DND-41 (cell line): ENCODE data around the gene OR5AN1.
"Not testable (repeated sequence)": the region's sequence is repeated elsewhere in the genome, so short reads cannot be mapped to it uniquely, and the experiment has no call there.

Experiments used
- ATAC-seq: fragments of 200-7000 bp; cut with Tn5 transposase; 3 replicates; pipeline ENCODE4 v1.9.1; 2021; ENCODE audit warnings: low read depth; ENCODE audit not compliant: insufficient read depth
- DNase-seq: peaks from one replicate; pipeline ENCODE4 v3.0.0-alpha.2; 2020
- H2AFZ ChIP-seq: 2 replicates; pipeline ENCODE4 v1.6.0; 2012; ENCODE audit warnings: low read depth, low read length
- H3K27ac ChIP-seq: 2 replicates; pipeline ENCODE4 v1.5.1; 2012; ENCODE audit warnings: low read length, inconsistent platforms
- H3K27me3 ChIP-seq: fragments of 200-600 bp; sonication (generic); 2 replicates; pipeline ENCODE4 v1.6.0; 2012; ENCODE audit warnings: low read length, mild to moderate bottlenecking, inconsistent platforms; ENCODE audit not compliant: insufficient read depth, poor library complexity
- H3K36me3 ChIP-seq: 2 replicates; pipeline ENCODE4 v1.5.1; 2012; ENCODE audit warnings: low read length, inconsistent platforms; ENCODE audit not compliant: insufficient read depth
- H3K4me1 ChIP-seq: 2 replicates; pipeline ENCODE4 v1.5.1; 2012; ENCODE audit warnings: mild to moderate bottlenecking, low read length; ENCODE audit not compliant: insufficient read depth
- H3K4me2 ChIP-seq: 2 replicates; pipeline ENCODE4 v1.6.0; 2012; ENCODE audit warnings: mild to moderate bottlenecking, moderate library complexity, low read length, inconsistent platforms; ENCODE audit not compliant: insufficient read depth
- H3K4me3 ChIP-seq, 2 experiments: fragments of 200-600 bp in 1 of 2; shearing (Covaris generic) in 1 of 2; 2 replicates each; pipeline ENCODE4 v1.5.1; 2012 to 2016; ENCODE audit warnings: inconsistent platforms in 2 of 2, low read length in 2 of 2, mild to moderate bottlenecking in 2 of 2, low read depth in 1 of 2, moderate library complexity in 1 of 2
- H3K79me2 ChIP-seq: 2 replicates; pipeline ENCODE4 v1.6.0; 2012; ENCODE audit warnings: low read length, inconsistent platforms; ENCODE audit not compliant: insufficient read depth
- H3K9ac ChIP-seq: 2 replicates; pipeline ENCODE4 v1.6.0; 2012; ENCODE audit warnings: low read depth, mild to moderate bottlenecking, inconsistent platforms, low read length, moderate library complexity
- H3K9me3 ChIP-seq: 2 replicates; pipeline ENCODE4 v1.5.1; 2012; ENCODE audit warnings: low read length, moderate library complexity, mild to moderate bottlenecking, inconsistent platforms; ENCODE audit not compliant: insufficient read depth, severe bottlenecking
- H4K20me1 ChIP-seq: 2 replicates; pipeline ENCODE4 v1.6.0; 2012; ENCODE audit warnings: low read length; ENCODE audit not compliant: insufficient read depth
- CTCF ChIP-seq: IDR thresholded peaks from 2 replicates; pipeline ENCODE4 v1.5.1; 2012; ENCODE audit warnings: borderline replicate concordance, low read length, moderate library complexity, mild to moderate bottlenecking; ENCODE audit not compliant: poor library complexity, severe bottlenecking; ENCODE audit errors: extremely low read depth
- EZH2 ChIP-seq: IDR thresholded peaks from 3 replicates; pipeline ENCODE4 v1.6.1; 2012; ENCODE audit warnings: borderline replicate concordance, low read depth, mild to moderate bottlenecking, moderate library complexity, low read length, inconsistent platforms; ENCODE audit not compliant: severe bottlenecking

The OR5AN1 gene

GRCh38 chr11:59358595-59358994, at the start of gene OR5AN1:
Gene OR5AN1, plus strand, starts transcription at chr11:59358895. Its CDS starts 5,564 bp downstream, at chr11:59364459.
- Histone ChIP-seq H3K79me2 (no peaks in the 10 kb centered on the region), H3K4me1 (no peaks in the 10 kb centered on the region), H3K27ac (no peak within 1 kb of the TSS), H3K9me3 (peaks cover 2% of the 10 kb centered on the region), H3K9ac (no peak within 1 kb of the TSS), H2AFZ (no peak within 1 kb of the TSS), H3K4me3 (no peak within 1 kb of the TSS), H4K20me1 (no peaks in the 10 kb centered on the region), H3K36me3 (no peaks in the 10 kb centered on the region), H3K4me2 (no peak within 1 kb of the TSS), H3K27me3 (no peaks in the 10 kb centered on the region)
- no peak for TF ChIP-seq EZH2
- TF ChIP-seq CTCF: no peak
- no peak for ATAC-seq
- no peak for DNase-seq

- Histone ChIP-seq H3K36me3 (no peaks in the 10 kb centered on the region), H3K4me2 (no peak overlapping the region)
Measured at GRCh38 chr11:59335001-59335400, 23.7 kb upstream of the OR5AN1 start.

GRCh38 chr11:59336176-59336575, 22.5 kb upstream of the OR5AN1 start:
- ATAC-seq: no peak
- Histone ChIP-seq H3K27me3 (no peaks in the 10 kb centered on the region), H3K9ac (no peak overlapping the region)

More at GRCh38 chr11:59335001-59335400, 23.7 kb upstream of the OR5AN1 start:
- no peaks in the 10 kb centered on the region for H3K27me3 ChIP-seq
- no peak for DNase-seq
- H3K4me1 ChIP-seq: no peaks in the 10 kb centered on the region
- no peak overlapping the region for H3K9ac ChIP-seq
- no peaks in the 10 kb centered on the region for H3K79me2 ChIP-seq
- H4K20me1 ChIP-seq: no peaks in the 10 kb centered on the region
- H3K4me3 ChIP-seq: no peak overlapping the region
- TF ChIP-seq EZH2: no peak
- H2AFZ ChIP-seq: no peak overlapping the region
- ATAC-seq: no peak
- no peak overlapping the region for H3K27ac ChIP-seq
- H3K9me3 ChIP-seq: no peaks in the 10 kb centered on the region

GRCh38 chr11:59336931-59337330, 21.8 kb upstream of the OR5AN1 start:
- H3K27me3 ChIP-seq: no peaks in the 10 kb centered on the region
- no peak overlapping the region for H3K4me3 ChIP-seq
- H3K79me2 ChIP-seq: no peaks in the 10 kb centered on the region
- no peaks in the 10 kb centered on the region for H4K20me1 ChIP-seq
- no peaks in the 10 kb centered on the region for H3K36me3 ChIP-seq
- TF ChIP-seq EZH2 (no peak), CTCF (no peak)
- H3K4me1 ChIP-seq: no peaks in the 10 kb centered on the region
- no peaks in the 10 kb centered on the region for H3K9me3 ChIP-seq
- no peak overlapping the region for H2AFZ ChIP-seq
- DNase-seq (no peak), ATAC-seq (no peak)
- H3K27ac ChIP-seq: no peak overlapping the region
- no peak overlapping the region for H3K4me2 ChIP-seq
- no peak overlapping the region for H3K9ac ChIP-seq

More at GRCh38 chr11:59336176-59336575, 22.5 kb upstream of the OR5AN1 start:
- Histone ChIP-seq H3K4me2 (no peak overlapping the region), H3K27ac (no peak overlapping the region), H3K79me2 (no peaks in the 10 kb centered on the region), H3K4me1 (no peaks in the 10 kb centered on the region), H3K4me3 (no peak overlapping the region), H3K9me3 (no peaks in the 10 kb centered on the region), H3K36me3 (no peaks in the 10 kb centered on the region), H2AFZ (no peak overlapping the region), H4K20me1 (no peaks in the 10 kb centered on the region)
- TF ChIP-seq EZH2: no peak
- no peak for TF ChIP-seq CTCF
- no peak for DNase-seq

- H3K4me2 ChIP-seq, H3K4me3 ChIP-seq, H3K27ac ChIP-seq, H3K4me1 ChIP-seq, H3K36me3 ChIP-seq, H4K20me1 ChIP-seq, H2AFZ ChIP-seq, H3K9ac ChIP-seq, DNase-seq, ATAC-seq, H3K79me2 ChIP-seq, H3K9me3 ChIP-seq, H3K27me3 ChIP-seq: not testable (repeated sequence)
Measured at GRCh38 chr11:59349657-59350056, 9.0 kb upstream of the OR5AN1 start.
